GM06990 (cell line): ENCODE results near the gene GPR158.

Source experiments
- DNase-seq: peaks from one replicate; pipeline ENCODE4 v3.0.0-alpha.2; 2011; ENCODE audit not compliant: insufficient read length; ENCODE audit errors: extremely low read depth
- H3K27me3 ChIP-seq: replicated peaks from 2 replicates; pipeline ENCODE4 v1.6.0; 2011; ENCODE audit warnings: low read length; ENCODE audit not compliant: control insufficient read depth, insufficient read depth
- H3K36me3 ChIP-seq: 2 replicates; pipeline ENCODE4 v1.5.1; 2011; ENCODE audit warnings: low read length; ENCODE audit not compliant: control insufficient read depth, insufficient read depth
- H3K4me3 ChIP-seq: replicated peaks from 2 replicates; pipeline ENCODE4 v1.5.1; 2011; ENCODE audit warnings: low read depth, mild to moderate bottlenecking, control low read depth, low read length
- TF ChIP-seq, protein P1 (sequence below): IDR thresholded peaks from 2 replicates; pipeline ENCODE4 v1.5.1; 2011; ENCODE audit warnings: low read length, control low read depth, mild to moderate bottlenecking, inconsistent platforms; ENCODE audit not compliant: insufficient read depth, poor library complexity, severe bottlenecking

GPR158 gene

DNA sequence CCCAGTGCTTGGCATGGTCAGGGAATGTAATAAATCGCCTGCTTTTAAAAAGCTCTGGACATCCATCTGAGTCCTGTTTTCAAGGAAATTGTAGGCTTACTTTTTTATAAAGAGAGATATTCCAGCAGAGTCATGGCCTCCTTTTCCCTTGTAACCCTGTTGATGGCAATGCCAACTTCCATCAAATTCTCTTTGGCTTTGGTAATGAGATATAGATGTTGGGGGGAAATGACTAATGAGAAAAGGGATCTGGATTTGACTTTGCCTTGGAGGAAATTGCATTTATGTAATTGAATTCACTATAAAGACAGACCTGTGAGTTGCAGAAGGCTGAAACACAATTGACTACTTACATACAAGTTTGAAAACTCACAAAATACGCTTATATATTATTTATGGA lies 347.5 kb downstream of the GPR158 start:
- Histone ChIP-seq H3K36me3 (no peaks in the 10 kb centered on the region), H3K4me3 (no peak overlapping the region), H3K27me3 (no peaks in the 10 kb centered on the region)
- TF ChIP-seq, protein P1, sequence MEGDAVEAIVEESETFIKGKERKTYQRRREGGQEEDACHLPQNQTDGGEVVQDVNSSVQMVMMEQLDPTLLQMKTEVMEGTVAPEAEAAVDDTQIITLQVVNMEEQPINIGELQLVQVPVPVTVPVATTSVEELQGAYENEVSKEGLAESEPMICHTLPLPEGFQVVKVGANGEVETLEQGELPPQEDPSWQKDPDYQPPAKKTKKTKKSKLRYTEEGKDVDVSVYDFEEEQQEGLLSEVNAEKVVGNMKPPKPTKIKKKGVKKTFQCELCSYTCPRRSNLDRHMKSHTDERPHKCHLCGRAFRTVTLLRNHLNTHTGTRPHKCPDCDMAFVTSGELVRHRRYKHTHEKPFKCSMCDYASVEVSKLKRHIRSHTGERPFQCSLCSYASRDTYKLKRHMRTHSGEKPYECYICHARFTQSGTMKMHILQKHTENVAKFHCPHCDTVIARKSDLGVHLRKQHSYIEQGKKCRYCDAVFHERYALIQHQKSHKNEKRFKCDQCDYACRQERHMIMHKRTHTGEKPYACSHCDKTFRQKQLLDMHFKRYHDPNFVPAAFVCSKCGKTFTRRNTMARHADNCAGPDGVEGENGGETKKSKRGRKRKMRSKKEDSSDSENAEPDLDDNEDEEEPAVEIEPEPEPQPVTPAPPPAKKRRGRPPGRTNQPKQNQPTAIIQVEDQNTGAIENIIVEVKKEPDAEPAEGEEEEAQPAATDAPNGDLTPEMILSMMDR = no peak
- no peak for DNase-seq

DNA sequence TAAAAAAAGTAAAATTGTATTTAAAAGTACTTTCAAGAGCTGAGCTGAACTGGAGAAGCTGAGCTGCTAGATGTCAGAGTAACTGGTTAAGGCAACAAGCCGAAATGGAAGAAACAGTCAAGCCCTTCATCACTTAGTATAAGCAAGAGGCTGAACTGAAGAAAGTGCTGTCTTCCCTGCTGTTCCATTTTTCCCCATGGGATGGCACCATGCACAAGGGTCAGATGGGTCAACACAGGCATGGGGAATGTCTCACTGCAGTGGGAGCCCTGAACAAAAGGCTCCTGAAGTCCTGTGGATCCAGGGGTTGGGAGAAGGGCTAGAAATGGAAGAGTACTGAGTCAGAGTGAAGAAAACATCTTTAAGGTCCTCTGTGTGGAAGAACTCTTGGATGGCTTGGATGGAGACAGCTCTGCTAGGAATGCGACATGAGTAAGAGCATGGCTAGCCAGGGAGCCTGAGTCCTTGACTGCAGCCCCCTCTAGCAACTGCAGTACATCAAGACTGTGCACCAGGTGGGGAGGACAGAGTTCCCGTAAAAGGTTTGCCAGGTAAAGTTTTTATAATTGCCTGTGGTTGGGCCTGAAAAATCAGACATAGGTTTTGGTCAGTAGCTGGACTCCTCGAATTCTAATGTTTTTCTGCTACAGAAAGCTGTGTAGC lies 348.3 kb downstream of the GPR158 start:
- no peak for DNase-seq
- H3K27me3 ChIP-seq = no peaks in the 10 kb centered on the region
- no peaks in the 10 kb centered on the region for H3K36me3 ChIP-seq
- no peak overlapping the region for H3K4me3 ChIP-seq
- TF ChIP-seq, protein P1 = peak; percentile 7

DNA sequence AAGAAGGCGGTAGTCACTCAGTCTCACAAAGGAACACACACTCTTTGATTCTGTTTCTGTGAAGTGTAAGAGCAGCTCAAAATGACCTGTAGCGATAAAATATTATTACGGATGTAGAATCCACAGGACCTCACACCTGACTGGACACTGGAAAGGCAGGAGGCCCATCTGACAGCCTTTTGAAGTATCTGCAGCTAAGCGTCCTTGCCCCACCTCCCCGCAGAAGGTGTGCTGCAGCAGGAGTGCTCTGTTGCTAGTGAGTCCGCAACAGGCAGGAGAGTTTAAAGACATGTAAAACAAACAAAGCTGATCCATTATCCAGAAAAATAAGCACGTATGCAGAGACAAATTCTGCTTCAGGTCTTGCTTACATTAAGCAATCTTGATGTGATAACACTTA lies 355.5 kb downstream of the GPR158 start:
- Histone ChIP-seq H3K27me3 (no peaks in the 10 kb centered on the region), H3K4me3 (no peak overlapping the region), H3K36me3 (no peaks in the 10 kb centered on the region)
- no peak for DNase-seq
- TF ChIP-seq, protein P1 = no peak

DNA sequence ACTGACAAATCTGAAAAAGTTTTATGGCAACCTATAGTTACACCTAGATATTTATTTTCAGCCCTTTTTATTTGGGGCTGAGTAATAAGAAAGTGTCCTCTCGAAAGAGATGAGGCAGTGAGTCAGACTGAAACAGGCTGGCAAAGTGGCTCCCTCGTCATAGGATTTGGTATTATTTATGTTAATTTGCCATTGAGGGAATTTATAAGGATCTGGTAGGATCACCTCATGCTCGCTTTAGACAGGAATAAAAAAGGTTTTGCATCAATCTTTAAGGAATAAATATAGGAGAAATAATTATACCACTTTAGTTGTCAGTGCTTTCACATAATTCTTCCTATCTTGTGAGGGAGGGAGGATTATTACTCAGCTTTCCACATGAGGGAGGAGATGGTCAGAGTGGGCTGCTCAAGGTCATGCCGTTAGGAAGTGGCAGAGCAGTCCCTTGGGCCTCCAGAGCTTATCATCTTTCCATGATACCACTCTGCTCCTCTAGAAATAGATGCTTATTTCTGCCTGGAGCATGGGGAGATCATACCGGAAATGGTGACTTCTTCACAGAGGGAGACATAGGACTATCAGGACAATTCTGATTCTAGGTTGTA lies 356.8 kb downstream of the GPR158 start:
- Histone ChIP-seq H3K4me3 (no peak overlapping the region), H3K36me3 (no peaks in the 10 kb centered on the region), H3K27me3 (no peaks in the 10 kb centered on the region)
- TF ChIP-seq, protein P1 = no peak
- DNase-seq = no peak

DNA sequence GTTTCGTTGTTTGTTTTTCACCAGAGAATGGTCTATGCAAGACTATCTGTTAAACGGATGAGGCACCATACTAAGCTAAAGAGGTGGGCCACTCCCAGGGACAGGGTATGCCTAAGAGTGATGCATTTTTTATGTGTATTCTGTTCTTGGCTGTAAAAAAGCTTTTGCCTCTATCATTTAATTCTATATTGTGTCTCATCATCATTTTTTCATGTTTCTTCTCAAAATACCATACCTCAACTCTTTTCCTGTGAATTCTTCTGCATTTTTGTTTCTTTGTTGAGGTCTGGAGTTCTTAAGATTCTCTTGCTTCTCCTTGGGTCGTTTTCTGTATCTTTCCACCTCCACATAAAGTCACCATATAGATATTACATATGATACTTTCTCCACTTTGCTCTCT lies 357.4 kb downstream of the GPR158 start:
- H3K36me3 ChIP-seq = no peaks in the 10 kb centered on the region
- TF ChIP-seq, protein P1 = no peak
- no peak for DNase-seq
- H3K27me3 ChIP-seq = no peaks in the 10 kb centered on the region
- no peak overlapping the region for H3K4me3 ChIP-seq
